LHCN-M2 (cell line): ENCODE measurements around the gene RPL31. TPM values are rescaled to one million over a fixed set of nuclear protein-coding genes. Genes with fewer than 3 reads are reported as not detected.
A peak's percentile ranks its signal among the peaks of the same experiment; 100 is the strongest.

Experiments
- DNase-seq: peaks from one replicate; pipeline ENCODE4 v3.0.0-alpha.2; 2012; ENCODE audit warnings: low read depth
- total RNA-seq: library from RNA; depleted of rRNA; stranded (reverse); fragments of >200 nt; gene quantifications from 2 replicates; pipeline ENCODE4 v1.2.3, GENCODE V29; 2014

RPL31 gene
- total RNA-seq, 1 experiment from 2014 or later: 736 TPM

DNA sequence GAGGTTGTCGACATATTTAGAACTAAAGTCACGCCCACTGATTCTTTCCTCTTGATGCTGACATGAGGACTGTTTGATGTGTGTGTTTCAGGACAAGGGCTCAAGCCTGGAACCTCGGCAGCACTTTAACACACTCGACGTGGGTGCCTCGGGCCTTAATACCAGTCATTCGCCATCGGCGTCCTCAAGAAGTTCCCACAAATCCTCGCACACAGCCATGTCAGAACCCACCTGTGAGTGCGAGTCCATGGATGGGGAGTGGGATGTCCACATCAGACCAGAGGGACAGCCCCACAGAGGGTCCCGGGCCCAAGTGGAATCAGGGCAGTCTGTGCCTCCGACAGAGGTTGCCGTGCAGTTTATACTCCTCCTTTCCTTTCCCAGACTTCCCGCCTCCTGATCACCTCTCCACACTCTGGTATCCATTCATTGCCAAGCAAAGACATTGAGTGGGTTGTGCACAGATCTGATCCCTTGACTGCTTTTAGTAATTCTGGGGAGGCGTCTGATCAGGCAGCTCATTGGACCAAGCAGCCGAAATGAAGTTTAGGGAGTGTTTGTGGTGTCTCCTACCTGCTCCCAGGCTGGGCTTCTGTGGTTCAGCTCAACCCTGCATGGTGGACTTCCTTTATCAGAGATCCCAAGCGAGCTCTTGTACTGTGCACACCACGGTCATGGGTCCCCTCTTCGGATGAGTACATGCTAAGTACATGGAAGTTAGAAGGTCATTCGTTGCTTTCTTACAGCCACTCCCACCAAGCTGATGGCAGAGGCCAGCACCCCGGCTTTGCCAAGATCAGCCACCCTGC lies 27.2 kb upstream of the RPL31 start:
- no peak for DNase-seq

DNA sequence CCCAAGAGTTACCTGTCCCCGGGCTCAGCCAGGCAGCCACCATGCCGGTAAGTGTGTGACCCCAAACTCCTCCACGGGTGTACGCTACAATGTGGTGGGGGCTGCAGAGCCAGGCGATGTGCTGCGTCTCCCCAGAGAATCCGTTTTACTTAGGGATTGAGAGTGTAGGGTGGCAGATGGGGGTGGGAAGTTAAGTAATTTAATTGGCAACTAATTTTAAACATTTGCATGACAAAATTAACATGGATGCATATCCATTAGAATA lies 26.6 kb upstream of the RPL31 start:
- no peak for DNase-seq

DNA sequence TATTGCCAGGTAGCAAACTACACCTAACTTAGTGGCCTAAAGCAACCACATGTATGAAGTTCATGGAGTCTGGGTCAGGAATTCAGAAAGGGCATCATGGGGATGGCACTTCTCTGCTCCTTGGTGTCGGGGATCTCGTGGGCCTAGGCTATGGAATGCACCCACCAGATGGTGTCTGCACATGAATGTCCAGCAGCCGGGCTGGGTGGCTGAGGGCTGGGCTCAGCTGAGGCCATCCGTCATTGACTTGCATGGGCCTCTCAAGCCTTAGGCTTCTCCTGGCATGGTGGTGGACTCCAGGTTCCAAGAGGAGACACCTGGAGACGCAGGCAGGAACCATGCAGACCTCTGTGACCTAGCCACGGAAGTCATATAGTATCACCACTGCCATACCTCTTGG lies 26.0 kb upstream of the RPL31 start:
- DNase-seq: no peak

DNA sequence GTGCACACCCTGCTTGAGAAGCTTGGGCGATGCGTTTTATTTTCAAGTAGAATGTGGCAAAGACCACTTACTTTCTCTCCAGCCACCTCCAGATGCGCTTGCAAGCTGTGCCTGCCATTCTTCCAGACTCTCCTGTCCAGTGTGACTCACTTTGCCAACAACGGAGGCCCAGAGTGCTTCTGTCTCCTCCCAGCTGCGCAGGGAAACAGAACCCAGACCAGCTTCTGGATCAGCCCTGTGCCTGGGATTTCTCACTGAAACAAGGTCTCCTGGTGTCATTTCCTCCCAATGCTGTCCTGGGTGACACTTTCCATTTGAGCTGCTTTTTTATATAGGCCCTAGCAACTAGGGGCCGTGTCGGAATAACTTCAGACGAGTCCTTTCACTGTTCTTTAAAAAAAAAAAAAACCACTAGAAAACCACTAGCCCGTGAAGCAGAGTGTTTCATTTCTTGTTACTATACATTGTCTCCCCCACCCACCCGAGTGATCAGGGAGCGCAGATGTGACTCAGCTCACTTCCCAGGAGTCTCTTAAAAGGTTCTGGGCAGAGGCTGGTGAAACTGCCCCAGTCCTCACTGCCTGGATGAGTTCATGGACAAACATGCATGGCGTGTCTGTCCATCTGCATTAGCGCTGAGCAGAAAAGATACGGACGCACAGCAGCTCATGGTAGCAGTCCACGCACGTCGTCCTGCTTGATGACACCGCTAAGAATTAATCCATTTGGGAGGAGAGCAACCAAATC lies 25.3 kb upstream of the RPL31 start:
- peak; percentile 89 for DNase-seq

DNA sequence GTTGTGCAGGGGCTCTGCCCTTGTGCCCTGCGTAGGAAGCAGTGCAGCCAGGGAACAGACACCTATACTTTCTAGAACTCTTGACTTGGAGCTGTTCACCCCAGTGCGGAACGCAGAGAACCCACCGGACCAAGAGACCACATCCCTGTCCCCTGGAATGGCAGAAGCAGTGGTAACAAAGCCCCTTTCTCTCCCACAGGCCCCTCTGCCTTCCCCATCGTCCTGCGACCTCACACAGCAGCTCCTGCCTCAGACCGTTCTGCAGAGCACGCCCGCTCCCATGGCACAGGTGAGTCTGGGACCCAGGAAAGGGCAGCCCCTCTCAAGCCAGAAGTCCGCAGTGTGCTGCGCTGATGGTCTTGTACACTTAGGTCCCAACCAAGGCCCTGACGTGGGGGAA lies 24.6 kb upstream of the RPL31 start:
- no peak for DNase-seq

DNA sequence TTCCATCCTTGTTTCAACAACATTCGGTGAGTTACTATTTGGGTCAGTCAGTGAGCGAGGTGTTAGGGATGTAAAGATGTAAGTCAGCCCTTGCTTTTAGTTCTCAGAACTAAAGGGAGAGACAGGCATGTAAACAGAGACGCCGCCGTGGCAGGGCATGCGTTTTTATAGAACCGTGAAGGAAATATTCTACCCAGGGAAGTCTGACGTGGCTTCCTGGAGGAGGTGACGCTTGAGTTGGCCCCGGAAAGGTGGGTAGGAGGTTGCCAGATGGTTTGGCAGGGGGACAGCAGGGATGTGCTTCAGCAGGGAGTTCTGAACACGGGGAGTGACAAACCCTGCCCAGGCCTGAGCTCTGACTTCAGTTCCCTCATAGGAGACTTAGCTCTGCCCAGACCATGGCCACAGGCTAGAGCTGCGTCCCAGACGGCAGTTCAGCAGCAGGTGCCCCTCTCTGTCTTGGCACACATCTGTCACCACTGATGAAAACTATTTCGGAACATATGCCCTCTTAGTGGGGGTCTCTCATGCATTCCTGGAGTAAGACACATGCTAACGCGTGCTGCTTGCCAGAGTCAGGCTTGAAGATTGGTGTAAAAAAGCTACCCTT lies 23.4 kb upstream of the RPL31 start:
- no peak for DNase-seq

DNA sequence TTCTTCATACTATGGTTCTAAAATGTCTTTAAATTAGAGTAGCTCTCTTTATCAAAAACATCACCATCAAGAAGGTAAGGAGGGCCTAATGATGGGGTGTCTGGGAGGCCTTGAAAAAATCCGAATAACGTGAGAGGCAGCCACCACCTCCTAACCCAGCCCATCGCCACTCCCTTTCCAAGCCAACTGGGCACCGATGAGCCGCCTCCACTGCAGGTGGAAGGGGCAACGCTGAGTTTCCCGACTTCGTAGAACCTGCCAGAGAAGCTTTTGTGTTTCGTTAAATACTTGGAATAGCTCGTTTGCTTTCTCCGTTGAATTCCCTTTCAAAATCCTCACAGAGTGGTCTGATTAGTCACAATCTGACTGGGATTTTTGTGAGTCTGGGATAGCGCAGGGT lies 22.0 kb upstream of the RPL31 start:
- DNase-seq: no peak

DNA sequence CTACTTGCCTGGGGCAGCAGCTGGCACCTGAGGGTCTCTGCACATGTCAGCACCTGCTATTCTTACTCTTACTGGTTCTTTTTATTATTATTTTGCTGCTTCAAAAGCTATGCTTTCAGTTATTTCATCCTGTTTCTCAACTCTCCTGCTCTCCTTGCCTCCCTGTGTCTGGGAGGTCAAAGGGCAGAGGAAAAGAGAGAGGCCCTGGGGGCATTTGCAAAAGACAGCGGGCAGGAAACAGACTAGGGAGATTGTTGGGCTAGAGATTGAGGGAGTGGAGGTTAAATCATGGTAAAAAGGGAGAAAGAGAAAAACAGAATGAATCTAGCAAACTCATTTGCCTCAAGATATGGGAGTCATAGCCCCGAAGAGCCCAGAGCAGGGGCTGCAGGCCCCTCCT lies 21.1 kb upstream of the RPL31 start:
- no peak for DNase-seq

DNA sequence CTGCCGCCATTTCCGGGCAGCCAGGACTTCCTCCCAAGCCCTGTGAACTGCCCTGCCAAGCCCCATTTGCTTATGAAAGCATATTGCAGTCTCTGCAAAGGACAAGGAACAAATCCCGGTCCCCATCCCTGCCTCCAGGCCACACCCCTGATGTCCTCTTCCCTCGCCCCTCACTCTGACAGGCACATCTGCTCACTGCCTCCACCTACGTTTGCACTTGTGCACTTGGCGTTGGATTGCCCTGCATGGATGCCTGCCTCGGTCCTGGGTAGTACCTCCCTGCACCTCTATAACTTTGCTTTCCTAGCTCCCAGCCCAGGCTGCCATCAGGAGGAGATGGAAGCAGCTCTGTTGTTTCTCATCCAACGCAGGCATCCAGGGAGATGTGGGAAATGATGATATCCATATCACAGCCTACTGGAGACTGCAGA lies 19.6 kb upstream of the RPL31 start:
- no peak for DNase-seq

DNA sequence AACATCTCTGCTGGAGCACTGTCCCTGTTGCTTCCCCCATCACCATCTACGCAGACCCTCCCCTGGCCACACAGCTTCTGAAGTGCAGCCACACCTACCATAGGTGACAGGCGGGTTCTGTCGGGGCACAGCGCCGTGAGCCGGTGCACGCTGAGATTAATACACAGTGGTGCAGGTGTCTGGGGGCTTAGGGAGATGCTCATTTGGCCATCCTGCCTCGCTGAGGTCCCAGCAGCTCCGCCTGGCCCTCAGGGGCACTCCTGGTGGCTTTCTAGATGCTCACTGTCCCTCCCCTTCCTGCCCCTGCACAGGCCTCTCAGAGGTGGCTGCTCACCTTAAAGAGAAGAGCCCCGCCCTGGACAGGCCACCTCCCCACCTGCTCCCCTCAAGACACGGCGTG lies 18.9 kb upstream of the RPL31 start:
- no peak for DNase-seq

DNA sequence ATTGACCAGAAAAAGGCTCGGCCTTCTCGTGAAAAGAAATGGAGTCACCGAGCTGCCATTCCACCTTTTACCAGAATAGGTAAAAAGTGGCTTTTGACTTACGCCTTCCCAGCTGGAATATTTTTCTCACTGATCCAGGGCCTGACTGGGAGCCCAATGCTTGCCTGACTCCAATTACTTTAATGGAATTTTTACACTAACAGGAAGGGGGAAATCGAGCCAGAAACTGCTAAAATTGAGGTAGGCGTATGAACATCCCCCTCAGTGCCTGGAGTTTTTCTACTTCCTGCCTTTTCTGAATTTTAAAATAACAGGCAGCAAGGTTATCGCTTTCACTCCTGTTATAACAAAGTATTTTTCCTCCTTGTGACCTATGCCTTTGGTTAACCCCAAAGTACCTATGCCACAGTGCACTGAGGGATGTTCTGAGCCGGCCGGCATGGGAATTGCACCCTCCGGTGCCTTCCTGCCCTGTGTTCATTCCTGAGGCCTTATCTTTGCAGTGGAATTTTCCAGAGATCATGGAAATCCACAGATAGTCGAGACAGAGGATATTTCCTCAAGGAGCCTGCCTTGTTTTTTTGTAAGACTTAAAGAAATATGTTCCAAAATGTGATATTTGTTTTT lies 18.3 kb upstream of the RPL31 start:
- no peak for DNase-seq

DNA sequence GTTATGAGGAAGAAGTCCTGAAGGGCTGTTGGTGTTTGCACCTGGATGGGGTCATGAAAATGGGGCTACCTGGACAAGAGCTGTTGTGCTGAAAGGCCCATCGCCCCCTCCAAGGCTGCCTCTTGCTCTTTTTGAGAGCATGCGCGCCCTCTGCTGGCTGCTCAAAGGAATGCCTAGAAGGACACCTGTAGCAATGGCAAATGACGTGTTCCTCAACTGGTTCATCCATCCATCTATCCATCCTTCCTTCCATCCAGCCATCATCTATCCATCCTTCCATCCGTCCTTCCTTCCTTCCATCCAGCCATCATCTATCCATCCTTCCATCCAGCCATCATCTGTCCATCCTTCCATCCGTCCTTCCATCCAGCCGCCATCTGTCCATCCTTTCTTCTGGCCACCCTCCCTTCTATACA lies 17.2 kb upstream of the RPL31 start:
- peak; percentile 58 for DNase-seq

DNA sequence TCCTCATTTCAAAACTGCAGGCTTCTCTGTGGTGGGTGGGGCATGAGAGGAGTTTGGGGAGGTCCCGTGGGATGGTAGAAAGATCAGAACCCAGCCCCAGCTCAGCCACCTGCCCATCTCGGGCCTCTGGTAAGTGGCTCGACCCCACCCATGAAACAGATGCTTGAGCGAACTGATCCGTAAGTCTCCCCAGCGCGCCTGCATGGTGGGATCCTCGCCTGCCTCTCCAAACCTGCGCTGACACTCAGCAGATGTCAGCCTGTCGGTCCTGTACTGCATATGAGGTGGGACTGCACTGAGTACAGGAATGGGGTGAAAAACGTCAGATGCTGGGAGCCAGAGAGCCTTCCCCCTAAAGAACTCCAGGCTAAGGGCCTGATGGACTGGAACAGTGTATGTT lies 15.9 kb upstream of the RPL31 start:
- DNase-seq: no peak

DNA sequence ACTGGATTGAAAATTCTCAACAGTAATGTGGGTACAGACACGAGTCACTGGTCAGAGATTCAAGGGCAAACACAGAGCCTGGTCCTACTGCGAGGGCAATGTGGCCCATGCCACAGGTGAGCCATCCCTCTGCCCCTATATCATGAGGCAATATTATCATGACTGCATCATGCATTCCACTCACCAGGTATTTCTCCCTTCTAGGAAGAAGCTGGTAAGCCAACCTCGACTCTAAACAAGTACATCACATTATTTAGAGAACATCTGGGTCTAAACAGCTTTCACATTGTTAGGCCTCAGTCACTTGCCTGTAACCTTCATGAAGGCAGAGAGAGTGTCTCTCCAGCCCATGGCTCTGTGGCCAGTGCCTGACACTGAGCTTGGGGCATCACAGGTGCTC lies 14.6 kb upstream of the RPL31 start:
- DNase-seq: no peak

DNA sequence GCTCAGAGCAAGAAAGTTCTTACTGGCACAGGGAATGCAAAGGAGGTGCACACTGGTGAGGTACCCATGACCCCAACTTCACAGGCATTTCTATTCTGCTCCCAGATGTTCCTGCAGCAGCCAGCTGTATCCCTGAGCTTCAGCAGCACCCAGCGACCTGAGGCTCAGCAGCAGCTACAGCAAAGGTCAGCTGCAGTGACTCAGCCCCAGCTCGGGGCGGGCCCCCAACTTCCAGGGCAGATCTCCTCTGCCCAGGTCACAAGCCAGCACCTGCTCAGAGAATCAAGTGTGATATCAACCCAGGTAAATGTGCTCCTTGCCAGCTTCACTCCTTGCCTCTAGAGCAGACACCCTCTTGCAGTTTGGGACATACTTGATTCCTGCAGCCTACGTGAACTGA lies 14.1 kb upstream of the RPL31 start:
- no peak for DNase-seq

DNA sequence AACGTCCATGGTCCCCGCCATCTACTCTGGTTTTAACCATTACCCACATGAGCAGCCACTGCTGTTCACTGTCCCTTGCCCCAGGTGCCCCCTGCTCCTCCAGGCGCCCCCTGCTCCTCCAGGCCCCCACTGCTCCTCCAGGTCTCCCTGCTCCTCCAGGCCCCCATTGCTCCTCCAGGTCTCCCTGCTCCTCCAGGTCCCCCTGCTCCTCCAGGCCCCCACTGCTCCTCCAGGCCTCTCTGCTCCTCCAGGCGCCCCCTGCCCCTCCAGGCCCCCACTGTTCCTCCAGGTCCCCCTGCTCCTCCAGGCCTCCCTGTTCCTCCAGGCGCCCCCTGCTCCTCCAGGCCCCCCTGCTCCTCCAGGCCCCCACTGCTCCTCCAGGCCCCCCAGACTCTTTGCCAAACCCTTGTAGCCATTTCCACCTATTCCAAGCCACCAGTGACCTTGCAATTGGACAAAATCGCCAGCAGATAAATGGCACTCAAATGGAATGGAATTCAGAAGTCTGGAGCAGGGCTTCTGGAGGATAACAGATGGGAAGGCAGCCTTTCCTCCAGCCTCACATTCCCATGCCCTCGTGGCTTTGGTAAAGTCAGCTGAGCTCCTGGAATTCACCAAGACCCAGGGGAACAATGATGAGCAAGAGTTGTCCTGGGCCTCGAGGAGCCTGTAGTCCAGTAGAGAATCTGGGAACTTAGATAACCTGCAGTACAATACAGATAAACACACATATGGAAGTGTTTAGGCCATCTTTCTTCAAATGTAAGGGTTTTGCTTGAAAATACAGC lies 13.3 kb upstream of the RPL31 start:
- peak; percentile 75 for DNase-seq

DNA sequence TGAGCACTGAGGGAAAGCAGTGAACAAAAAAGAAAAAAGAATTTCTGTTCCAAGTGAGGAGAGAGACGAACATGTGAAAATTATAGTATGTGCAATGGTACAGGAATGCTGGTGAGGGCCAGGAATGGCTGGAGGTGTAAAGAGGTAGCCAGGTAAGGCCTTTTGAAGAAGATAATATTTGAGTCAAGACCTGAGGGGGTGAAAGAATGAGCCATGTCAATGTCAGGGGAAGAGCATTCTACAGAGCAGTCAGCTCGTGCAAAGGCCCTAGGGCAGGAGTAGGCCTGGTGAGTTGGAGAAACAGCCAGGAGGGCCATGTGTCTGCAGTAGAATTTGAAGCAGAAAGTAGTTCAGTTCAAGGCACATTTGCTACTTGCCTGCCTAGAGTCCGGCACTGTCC lies 12.4 kb upstream of the RPL31 start:
- no peak for DNase-seq

DNA sequence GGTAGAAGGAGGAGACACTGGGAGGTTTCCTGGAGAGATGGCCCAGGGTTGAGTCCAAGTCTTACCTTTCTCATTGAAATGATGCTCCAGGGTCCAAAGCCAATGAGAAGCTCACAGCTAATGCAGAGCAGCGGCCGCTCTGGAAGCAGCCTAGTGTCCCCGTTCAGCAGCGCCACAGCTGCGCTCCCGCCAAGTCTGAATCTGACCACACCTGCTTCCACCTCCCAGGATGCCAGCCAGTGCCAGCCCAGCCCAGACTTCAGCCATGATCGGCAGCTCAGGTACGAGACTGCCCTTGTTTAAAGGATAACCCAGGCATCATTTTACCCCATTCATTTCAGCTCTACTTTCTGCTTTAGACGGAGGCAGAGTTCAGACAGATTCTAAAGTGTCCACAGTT lies 11.9 kb upstream of the RPL31 start:
- no peak for DNase-seq

DNA sequence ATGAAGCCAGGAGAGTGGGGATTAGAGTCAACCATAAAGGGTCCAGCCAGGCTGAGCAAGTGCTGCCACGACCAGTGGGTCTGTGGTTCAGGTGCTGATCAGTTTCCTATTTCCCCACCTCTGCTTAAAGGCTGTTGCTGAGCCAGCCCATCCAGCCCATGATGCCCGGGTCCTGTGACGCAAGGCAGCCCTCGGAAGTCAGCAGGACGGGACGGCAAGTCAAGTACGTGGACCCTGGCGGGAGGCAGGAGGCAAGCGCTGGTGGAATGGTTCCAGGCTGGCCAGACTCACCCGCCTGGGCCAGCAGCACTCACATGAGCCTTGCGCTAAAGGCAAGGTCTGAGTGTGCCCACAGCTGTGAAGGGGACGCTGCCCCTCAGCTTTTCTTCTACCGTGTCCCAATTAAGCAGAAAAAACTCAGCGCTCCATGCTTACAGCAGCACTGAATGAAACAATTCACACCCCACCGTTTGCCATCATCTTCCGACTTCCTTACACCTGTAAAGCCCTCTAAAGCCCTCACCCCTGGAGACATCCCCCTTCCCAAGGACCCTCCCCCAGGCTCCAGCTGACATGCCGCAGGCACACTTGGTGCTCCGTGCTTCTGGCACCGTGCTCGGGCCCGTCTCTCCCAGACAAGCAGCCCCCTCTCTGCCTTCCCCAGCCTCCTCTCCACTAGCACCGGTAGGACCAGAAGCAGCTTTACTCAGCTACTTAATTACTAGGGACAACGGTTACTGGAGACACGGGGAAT lies 11.3 kb upstream of the RPL31 start:
- no peak for DNase-seq

DNA sequence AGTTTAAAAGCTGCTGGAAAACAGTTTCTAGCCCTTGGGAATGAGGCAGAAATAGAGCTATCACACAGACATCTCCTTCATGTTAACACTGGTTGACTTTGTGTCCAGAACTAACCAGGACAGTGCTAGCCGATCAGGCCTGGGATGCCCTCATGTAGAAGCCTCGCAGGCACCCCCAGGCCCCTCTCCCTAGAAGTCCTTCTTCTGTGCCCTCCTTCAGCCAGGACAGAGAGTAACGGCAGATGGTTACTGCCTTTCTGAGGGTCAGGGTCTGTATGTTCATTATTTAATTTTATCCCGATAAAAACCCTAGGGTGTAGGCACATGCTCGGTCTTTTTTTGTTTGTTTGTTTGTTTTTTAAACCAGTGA lies 10.7 kb upstream of the RPL31 start:
- DNase-seq: no peak

DNA sequence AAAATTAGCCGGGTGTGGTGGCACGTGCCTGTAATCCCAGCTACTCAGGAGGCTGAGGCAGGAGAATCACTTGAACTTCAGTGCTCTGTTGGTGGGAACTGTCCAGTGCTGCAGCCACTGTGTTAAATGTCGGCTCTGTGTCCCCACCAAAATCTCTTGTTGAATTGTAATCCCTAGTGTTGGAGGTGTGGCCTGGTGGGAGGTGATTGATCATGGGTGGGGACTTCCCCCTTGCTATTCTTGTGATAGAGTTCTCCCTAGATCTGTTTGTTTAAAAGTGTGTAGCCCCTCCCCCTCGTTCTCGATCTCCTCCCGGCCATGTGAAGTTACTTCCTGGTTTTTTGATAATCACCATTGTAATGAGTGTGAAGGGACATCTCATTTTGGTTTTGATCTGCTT lies 9.8 kb upstream of the RPL31 start:
- no peak for DNase-seq
